ENCODE measurements around the gene PRDM16. TPM values are rescaled to one million over a fixed set of nuclear protein-coding genes. Genes with fewer than 3 reads are reported as not detected.
A peak's percentile ranks its signal among the peaks of the same experiment; 100 is the strongest.

PRDM16 gene
- total and polyA plus RNA-seq, 2 of the 13 experiments (the other 11 are each of a cell fraction or from before 2014, with no cell fraction given) = 0.15 to 0.81 TPM

DNA sequence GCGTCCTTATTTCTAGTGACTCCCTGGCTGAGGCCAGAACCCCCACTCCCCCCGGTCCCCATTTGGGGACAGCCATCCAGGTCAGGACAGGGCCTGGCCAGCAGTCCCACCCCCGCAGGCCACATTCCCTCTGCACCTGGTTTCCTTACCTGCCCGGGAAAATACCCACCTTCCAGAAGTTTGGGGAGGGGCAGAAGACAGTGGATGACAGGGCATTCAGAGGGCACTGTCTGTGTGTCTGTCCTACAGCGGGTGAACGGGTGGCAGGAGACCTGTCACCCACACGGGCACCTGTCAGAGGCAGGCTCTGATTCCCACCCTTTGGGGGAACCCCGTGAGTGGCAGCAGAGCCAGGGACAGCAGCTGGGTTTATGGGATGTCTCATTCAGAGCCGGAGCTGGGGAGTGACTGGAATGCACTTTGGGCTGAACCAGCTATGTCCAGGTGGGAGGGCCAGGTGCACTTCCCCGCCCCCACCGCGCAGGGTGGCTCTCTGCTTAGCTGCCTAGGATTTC, 387.5 kb downstream of the PRDM16 start (continued):
- TF ChIP-seq, protein P1, sequence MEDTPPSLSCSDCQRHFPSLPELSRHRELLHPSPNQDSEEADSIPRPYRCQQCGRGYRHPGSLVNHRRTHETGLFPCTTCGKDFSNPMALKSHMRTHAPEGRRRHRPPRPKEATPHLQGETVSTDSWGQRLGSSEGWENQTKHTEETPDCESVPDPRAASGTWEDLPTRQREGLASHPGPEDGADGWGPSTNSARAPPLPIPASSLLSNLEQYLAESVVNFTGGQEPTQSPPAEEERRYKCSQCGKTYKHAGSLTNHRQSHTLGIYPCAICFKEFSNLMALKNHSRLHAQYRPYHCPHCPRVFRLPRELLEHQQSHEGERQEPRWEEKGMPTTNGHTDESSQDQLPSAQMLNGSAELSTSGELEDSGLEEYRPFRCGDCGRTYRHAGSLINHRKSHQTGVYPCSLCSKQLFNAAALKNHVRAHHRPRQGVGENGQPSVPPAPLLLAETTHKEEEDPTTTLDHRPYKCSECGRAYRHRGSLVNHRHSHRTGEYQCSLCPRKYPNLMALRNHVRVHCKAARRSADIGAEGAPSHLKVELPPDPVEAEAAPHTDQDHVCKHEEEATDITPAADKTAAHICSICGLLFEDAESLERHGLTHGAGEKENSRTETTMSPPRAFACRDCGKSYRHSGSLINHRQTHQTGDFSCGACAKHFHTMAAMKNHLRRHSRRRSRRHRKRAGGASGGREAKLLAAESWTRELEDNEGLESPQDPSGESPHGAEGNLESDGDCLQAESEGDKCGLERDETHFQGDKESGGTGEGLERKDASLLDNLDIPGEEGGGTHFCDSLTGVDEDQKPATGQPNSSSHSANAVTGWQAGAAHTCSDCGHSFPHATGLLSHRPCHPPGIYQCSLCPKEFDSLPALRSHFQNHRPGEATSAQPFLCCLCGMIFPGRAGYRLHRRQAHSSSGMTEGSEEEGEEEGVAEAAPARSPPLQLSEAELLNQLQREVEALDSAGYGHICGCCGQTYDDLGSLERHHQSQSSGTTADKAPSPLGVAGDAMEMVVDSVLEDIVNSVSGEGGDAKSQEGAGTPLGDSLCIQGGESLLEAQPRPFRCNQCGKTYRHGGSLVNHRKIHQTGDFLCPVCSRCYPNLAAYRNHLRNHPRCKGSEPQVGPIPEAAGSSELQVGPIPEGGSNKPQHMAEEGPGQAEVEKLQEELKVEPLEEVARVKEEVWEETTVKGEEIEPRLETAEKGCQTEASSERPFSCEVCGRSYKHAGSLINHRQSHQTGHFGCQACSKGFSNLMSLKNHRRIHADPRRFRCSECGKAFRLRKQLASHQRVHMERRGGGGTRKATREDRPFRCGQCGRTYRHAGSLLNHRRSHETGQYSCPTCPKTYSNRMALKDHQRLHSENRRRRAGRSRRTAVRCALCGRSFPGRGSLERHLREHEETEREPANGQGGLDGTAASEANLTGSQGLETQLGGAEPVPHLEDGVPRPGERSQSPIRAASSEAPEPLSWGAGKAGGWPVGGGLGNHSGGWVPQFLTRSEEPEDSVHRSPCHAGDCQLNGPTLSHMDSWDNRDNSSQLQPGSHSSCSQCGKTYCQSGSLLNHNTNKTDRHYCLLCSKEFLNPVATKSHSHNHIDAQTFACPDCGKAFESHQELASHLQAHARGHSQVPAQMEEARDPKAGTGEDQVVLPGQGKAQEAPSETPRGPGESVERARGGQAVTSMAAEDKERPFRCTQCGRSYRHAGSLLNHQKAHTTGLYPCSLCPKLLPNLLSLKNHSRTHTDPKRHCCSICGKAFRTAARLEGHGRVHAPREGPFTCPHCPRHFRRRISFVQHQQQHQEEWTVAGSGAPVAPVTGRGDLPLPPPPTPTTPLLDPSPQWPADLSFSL (CRISPR knock-in tag; IDR thresholded peaks at IDR 0.05) = 0 out of 2 replicates have a peak, but pooled peaks have one; percentile 58
- TF ChIP-seq ZNF441 (CRISPR knock-in tag; IDR thresholded peaks at IDR 0.05; ENCODE audit: borderline replicate concordance) (0 out of 2 replicates have a peak, but pooled peaks have one; percentile 32), GATAD2A (CRISPR knock-in tag; IDR thresholded peaks at IDR 0.05) (no peak; the same call in 1 of the 2 replicates), ZFY (CRISPR knock-in tag; IDR thresholded peaks at IDR 0.05) (no peak), ERF (CRISPR knock-in tag; IDR thresholded peaks at IDR 0.05) (peak; percentile 20; the same call in 1 of the 2 replicates), NFE2L2 (IDR thresholded peaks at IDR 0.05; ENCODE audit: low read length) (no peak), TCF7 (IDR thresholded peaks at IDR 0.05; ENCODE audit: low read depth) (no peak), NCOA1 (CRISPR knock-in tag; IDR thresholded peaks at IDR 0.05) (no peak), ZNF772 (CRISPR knock-in tag; IDR thresholded peaks at IDR 0.05) (0 out of 2 replicates have a peak, but pooled peaks have one; percentile 21), ZNF337 (CRISPR knock-in tag; IDR thresholded peaks at IDR 0.05; ENCODE audit: borderline replicate concordance, low read depth) (0 out of 2 replicates have a peak, but pooled peaks have one; percentile 29), ZNF20 (CRISPR knock-in tag; IDR thresholded peaks at IDR 0.05) (no peak), NFYB (CRISPR knock-in tag; IDR thresholded peaks at IDR 0.05) (0 out of 2 replicates have a peak, but pooled peaks have one; percentile 6)
- TF ChIP-seq, protein P2, sequence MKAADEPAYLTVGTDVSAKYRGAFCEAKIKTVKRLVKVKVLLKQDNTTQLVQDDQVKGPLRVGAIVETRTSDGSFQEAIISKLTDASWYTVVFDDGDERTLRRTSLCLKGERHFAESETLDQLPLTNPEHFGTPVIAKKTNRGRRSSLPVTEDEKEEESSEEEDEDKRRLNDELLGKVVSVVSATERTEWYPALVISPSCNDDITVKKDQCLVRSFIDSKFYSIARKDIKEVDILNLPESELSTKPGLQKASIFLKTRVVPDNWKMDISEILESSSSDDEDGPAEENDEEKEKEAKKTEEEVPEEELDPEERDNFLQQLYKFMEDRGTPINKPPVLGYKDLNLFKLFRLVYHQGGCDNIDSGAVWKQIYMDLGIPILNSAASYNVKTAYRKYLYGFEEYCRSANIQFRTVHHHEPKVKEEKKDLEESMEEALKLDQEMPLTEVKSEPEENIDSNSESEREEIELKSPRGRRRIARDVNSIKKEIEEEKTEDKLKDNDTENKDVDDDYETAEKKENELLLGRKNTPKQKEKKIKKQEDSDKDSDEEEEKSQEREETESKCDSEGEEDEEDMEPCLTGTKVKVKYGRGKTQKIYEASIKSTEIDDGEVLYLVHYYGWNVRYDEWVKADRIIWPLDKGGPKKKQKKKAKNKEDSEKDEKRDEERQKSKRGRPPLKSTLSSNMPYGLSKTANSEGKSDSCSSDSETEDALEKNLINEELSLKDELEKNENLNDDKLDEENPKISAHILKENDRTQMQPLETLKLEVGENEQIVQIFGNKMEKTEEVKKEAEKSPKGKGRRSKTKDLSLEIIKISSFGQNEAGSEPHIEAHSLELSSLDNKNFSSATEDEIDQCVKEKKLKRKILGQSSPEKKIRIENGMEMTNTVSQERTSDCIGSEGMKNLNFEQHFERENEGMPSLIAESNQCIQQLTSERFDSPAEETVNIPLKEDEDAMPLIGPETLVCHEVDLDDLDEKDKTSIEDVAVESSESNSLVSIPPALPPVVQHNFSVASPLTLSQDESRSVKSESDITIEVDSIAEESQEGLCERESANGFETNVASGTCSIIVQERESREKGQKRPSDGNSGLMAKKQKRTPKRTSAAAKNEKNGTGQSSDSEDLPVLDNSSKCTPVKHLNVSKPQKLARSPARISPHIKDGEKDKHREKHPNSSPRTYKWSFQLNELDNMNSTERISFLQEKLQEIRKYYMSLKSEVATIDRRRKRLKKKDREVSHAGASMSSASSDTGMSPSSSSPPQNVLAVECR (CRISPR knock-in tag; IDR thresholded peaks at IDR 0.05; ENCODE audit: borderline replicate concordance) = no peak
- TF ChIP-seq, protein P3, sequence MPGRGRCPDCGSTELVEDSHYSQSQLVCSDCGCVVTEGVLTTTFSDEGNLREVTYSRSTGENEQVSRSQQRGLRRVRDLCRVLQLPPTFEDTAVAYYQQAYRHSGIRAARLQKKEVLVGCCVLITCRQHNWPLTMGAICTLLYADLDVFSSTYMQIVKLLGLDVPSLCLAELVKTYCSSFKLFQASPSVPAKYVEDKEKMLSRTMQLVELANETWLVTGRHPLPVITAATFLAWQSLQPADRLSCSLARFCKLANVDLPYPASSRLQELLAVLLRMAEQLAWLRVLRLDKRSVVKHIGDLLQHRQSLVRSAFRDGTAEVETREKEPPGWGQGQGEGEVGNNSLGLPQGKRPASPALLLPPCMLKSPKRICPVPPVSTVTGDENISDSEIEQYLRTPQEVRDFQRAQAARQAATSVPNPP (CRISPR knock-in tag; IDR thresholded peaks at IDR 0.05) = 0 out of 2 replicates have a peak, but pooled peaks have one; percentile 9
- TF ChIP-seq, protein P4, sequence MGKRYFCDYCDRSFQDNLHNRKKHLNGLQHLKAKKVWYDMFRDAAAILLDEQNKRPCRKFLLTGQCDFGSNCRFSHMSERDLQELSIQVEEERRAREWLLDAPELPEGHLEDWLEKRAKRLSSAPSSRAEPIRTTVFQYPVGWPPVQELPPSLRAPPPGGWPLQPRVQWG (CRISPR knock-in tag; IDR thresholded peaks at IDR 0.05; ENCODE audit: borderline replicate concordance, low read depth) = 0 out of 2 replicates have a peak, but pooled peaks have one; percentile 52
